Neutrophil (primary cell): Measurements from ENCODE around the gene EMX1.

Experiments used
- H3K27ac ChIP-seq: fragments of 200-600 bp; sonication (generic); 2 replicates; pipeline ENCODE4 v1.5.1; 2016; ENCODE audit warnings: mild to moderate bottlenecking, moderate library complexity
- H3K27me3 ChIP-seq: fragments of 200-600 bp; sonication (generic); 2 replicates; pipeline ENCODE4 v1.6.0; 2016; ENCODE audit warnings: mild to moderate bottlenecking
- H3K36me3 ChIP-seq: fragments of 200-600 bp; sonication (generic); 2 replicates; pipeline ENCODE4 v1.5.1; 2017
- H3K4me1 ChIP-seq, 2 experiments: fragments of 200-600 bp in 1 of 2; sonication (generic) in 1 of 2; 1 replicate in 1 of 2; 2 replicates in 1 of 2; pipeline versions ENCODE4 v1.5.1 to v1.6.1; 2013 to 2016; ENCODE audit warnings: low read depth in 1 of 2, low read length in 1 of 2, mild to moderate bottlenecking in 1 of 2, moderate library complexity in 1 of 2; ENCODE audit not compliant: control insufficient read depth in 1 of 2, insufficient read depth in 1 of 2
- H3K4me3 ChIP-seq, 2 experiments: fragments of 200-600 bp in 1 of 2; sonication (generic) in 1 of 2; 1 replicate in 1 of 2; 2 replicates in 1 of 2; pipeline ENCODE4 v1.5.1; 2013 to 2016; ENCODE audit warnings: low read depth in 1 of 2, low read length in 1 of 2, mild to moderate bottlenecking in 1 of 2, moderate library complexity in 1 of 2
- H3K9me3 ChIP-seq: fragments of 200-600 bp; sonication (generic); 2 replicates; pipeline ENCODE4 v1.5.1; 2016
- TF ChIP-seq, protein P1 (sequence below): fragments of 200-600 bp; sonication (generic); IDR thresholded peaks from 2 replicates; pipeline ENCODE4 v1.5.1; 2016; ENCODE audit warnings: antibody characterized with exemption

Gene EMX1

DNA sequence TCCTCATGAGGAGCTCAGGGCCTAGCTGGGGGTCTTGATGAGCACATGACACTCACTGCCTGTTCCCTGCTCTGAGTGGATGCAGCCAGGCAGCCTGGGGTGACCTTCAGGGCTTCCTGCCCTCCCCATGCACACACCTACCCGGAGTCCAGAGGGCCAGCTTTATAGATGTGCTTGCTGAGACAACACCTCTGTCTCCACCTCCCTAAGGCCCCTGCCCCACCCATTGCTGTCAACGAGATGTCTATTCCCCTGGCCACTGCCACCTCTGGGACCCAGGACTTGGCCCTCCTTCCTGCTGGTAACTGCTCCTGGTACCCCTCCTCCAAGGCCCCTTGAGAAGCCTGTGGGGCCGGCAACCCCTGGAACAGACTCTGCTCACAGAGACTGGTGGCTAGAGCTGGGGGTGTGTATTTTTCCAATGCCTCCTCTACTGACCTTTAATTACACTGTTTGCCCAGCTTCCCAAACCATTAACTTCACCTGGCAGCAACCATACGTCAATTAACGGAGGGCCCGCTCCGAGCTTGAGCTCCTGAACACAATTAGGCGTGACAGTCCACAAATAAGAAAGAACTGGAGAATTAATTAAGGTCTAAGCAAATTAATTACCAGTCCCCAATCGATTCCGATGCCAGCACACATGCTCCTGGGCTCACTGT lies 66.3 kb downstream of the EMX1 start:
- no peaks in the 10 kb centered on the region for H3K27me3 ChIP-seq
- no peak overlapping the region for H3K4me3 ChIP-seq
- H3K36me3 ChIP-seq = peaks cover 76% of the 10 kb centered on the region
- TF ChIP-seq, protein P1, sequence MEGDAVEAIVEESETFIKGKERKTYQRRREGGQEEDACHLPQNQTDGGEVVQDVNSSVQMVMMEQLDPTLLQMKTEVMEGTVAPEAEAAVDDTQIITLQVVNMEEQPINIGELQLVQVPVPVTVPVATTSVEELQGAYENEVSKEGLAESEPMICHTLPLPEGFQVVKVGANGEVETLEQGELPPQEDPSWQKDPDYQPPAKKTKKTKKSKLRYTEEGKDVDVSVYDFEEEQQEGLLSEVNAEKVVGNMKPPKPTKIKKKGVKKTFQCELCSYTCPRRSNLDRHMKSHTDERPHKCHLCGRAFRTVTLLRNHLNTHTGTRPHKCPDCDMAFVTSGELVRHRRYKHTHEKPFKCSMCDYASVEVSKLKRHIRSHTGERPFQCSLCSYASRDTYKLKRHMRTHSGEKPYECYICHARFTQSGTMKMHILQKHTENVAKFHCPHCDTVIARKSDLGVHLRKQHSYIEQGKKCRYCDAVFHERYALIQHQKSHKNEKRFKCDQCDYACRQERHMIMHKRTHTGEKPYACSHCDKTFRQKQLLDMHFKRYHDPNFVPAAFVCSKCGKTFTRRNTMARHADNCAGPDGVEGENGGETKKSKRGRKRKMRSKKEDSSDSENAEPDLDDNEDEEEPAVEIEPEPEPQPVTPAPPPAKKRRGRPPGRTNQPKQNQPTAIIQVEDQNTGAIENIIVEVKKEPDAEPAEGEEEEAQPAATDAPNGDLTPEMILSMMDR = no peak
- H3K9me3 ChIP-seq = no peaks in the 10 kb centered on the region
- H3K4me1 ChIP-seq = peaks cover 28 to 31% of the 10 kb centered on the region in 2 experiments
- no peak overlapping the region for H3K27ac ChIP-seq

DNA sequence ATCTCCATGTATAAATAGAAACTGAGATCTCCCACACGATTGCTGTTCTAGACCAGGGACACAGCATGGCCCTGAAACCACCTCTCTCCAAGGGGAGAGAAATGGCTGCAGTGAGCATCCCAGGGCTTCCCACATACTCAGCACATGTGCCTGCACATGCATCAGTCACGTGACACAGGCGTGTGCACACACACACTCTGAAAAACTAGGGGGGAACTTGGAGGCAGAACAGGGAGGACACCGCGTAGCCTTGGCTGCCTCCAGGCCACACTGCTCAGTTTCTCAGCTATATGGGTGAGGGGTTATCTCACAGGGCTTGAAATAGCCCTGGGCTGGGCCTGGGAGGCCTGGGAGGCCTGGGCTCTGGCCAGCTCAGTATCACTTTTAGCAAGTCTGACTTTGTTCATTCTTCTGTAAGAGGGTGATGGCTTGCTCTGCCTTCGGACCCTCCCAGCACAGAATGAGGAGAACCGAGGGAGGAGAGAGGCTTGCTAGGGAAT lies 66.9 kb downstream of the EMX1 start:
- TF ChIP-seq, protein P1 = no peak
- no peak overlapping the region for H3K27ac ChIP-seq

More for the DNA sequence above, 66.9 kb downstream of the EMX1 start:
- Histone ChIP-seq H3K9me3 (no peaks in the 10 kb centered on the region), H3K4me3 (no peak overlapping the region), H3K4me1 (peaks cover 22 to 25% of the 10 kb centered on the region in 2 experiments), H3K36me3 (peaks cover 81% of the 10 kb centered on the region), H3K27me3 (no peaks in the 10 kb centered on the region)
